ENCODE measurements around the gene UNC79.

DNA sequence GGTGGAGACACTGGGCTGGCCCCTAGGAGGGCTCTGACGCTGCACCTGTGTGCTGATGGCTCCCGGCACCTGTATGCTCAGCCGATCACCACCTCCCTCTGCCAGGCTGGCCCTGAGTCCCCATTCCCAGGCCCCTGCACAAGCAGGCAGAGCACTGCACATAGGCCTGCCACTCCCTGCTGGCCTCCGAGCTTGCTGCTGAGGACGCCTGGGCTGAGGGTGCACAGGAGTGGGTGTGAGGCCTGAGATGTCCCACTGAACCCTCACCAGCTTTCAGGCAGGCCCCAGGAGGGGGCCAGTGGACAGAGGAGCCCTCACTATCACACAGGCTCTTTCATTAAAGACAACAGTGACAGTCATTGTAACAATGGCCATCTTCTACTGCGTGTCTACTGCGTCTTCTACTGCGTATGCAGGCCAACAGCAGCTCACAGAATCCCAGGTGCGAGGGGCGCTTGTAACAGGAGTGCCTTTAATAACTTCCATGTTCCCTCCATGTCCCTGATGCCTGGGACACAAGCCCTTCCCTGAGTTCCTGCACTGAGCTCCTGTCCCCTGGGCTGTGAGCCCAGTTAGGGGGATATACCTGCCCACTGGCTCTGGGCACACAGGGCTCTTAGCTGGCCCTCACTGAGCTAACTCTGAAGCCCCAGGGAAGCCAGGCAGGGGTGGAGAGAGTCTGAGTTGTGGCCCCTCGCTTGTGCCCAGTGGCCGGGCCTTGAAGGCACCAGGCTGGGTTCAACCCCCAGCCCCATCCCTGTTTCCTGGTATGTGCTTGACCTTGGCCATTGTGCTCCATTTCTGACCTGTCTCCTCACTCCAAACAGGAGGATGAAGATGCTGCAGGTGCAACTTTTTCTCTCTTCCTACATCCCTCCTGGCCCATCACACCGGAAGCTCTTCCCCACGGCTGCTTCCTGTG, 286.3 kb downstream of the UNC79 start:
- TF ChIP-seq, protein P1, sequence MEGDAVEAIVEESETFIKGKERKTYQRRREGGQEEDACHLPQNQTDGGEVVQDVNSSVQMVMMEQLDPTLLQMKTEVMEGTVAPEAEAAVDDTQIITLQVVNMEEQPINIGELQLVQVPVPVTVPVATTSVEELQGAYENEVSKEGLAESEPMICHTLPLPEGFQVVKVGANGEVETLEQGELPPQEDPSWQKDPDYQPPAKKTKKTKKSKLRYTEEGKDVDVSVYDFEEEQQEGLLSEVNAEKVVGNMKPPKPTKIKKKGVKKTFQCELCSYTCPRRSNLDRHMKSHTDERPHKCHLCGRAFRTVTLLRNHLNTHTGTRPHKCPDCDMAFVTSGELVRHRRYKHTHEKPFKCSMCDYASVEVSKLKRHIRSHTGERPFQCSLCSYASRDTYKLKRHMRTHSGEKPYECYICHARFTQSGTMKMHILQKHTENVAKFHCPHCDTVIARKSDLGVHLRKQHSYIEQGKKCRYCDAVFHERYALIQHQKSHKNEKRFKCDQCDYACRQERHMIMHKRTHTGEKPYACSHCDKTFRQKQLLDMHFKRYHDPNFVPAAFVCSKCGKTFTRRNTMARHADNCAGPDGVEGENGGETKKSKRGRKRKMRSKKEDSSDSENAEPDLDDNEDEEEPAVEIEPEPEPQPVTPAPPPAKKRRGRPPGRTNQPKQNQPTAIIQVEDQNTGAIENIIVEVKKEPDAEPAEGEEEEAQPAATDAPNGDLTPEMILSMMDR (IDR thresholded peaks at IDR 0.05; ENCODE audit: insufficient read depth, low read length): no peak
- no peak for TF ChIP-seq POLR2AphosphoS5 (IDR thresholded peaks at IDR 0.05; ENCODE audit: low read depth)
- TF ChIP-seq, protein P2, sequence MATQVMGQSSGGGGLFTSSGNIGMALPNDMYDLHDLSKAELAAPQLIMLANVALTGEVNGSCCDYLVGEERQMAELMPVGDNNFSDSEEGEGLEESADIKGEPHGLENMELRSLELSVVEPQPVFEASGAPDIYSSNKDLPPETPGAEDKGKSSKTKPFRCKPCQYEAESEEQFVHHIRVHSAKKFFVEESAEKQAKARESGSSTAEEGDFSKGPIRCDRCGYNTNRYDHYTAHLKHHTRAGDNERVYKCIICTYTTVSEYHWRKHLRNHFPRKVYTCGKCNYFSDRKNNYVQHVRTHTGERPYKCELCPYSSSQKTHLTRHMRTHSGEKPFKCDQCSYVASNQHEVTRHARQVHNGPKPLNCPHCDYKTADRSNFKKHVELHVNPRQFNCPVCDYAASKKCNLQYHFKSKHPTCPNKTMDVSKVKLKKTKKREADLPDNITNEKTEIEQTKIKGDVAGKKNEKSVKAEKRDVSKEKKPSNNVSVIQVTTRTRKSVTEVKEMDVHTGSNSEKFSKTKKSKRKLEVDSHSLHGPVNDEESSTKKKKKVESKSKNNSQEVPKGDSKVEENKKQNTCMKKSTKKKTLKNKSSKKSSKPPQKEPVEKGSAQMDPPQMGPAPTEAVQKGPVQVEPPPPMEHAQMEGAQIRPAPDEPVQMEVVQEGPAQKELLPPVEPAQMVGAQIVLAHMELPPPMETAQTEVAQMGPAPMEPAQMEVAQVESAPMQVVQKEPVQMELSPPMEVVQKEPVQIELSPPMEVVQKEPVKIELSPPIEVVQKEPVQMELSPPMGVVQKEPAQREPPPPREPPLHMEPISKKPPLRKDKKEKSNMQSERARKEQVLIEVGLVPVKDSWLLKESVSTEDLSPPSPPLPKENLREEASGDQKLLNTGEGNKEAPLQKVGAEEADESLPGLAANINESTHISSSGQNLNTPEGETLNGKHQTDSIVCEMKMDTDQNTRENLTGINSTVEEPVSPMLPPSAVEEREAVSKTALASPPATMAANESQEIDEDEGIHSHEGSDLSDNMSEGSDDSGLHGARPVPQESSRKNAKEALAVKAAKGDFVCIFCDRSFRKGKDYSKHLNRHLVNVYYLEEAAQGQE (IDR thresholded peaks at IDR 0.05; ENCODE audit: insufficient replicate concordance, low read depth): no peak
- TF ChIP-seq GABPA (IDR thresholded peaks at IDR 0.05; ENCODE audit: low read depth): no peak
